Measurements from ENCODE around the gene TGFBR2.

Gene TGFBR2

DNA sequence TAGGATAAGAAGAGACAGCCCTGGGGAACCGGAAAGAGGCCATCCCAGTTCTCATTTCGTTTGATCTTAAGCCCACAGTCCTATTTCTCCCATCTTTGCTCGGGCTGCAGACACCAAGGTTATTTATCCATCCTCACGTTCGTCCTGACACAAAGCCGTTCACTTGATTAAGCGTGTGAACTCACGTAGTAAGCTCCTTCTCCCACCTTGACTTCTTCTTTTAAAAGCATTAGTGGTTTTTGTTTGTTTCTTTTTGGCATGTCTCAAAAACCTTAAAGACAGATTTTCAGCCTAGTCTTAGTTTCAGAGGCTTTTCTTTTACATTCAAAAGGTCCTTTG is 70.9 kb downstream of the TGFBR2 start:
- no peak overlapping the region for H3K4me3 ChIP-seq (ENCODE audit: low read length)
- H3K4me1 ChIP-seq (ENCODE audit: control insufficient read depth, insufficient read depth, low read length), result no peaks in the 10 kb centered on the region
- H3K9ac ChIP-seq (ENCODE audit: low read length), result no peak overlapping the region
- no peaks in the 10 kb centered on the region for H3K27me3 ChIP-seq (ENCODE audit: control insufficient read depth, insufficient read depth, low read length)
- peaks cover 9% of the 10 kb centered on the region for H3K36me3 ChIP-seq (ENCODE audit: control insufficient read depth, insufficient read depth, low read length)
- H3K9me3 ChIP-seq (ENCODE audit: control insufficient read depth, low read length), result no peaks in the 10 kb centered on the region

DNA sequence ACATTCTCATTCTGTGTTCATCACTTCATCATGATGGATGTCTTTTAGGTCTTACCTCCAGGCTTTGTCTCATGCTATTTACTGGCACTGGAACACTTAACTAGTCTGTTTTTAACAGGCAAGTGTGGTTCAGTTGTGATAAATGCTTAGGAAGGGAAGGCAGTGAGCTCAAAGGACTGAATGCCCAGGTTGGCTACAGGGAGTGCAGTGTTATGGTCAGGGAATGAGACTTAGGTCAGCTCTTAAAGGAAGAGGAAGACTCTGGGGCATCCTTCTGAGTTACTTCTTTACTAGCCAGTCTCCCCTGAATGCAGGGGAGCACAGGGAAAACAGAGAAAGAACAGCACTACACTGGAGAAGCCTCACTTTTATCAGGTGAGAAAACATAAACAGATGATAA is 72.6 kb downstream of the TGFBR2 start:
- Histone ChIP-seq H3K9ac (ENCODE audit: low read length) (no peak overlapping the region), H3K9me3 (ENCODE audit: control insufficient read depth, low read length) (no peaks in the 10 kb centered on the region), H3K4me3 (ENCODE audit: low read length) (no peak overlapping the region), H3K27me3 (ENCODE audit: control insufficient read depth, insufficient read depth, low read length) (no peaks in the 10 kb centered on the region), H3K36me3 (ENCODE audit: control insufficient read depth, insufficient read depth, low read length) (peaks cover 7% of the 10 kb centered on the region), H3K4me1 (ENCODE audit: control insufficient read depth, insufficient read depth, low read length) (no peaks in the 10 kb centered on the region)

DNA sequence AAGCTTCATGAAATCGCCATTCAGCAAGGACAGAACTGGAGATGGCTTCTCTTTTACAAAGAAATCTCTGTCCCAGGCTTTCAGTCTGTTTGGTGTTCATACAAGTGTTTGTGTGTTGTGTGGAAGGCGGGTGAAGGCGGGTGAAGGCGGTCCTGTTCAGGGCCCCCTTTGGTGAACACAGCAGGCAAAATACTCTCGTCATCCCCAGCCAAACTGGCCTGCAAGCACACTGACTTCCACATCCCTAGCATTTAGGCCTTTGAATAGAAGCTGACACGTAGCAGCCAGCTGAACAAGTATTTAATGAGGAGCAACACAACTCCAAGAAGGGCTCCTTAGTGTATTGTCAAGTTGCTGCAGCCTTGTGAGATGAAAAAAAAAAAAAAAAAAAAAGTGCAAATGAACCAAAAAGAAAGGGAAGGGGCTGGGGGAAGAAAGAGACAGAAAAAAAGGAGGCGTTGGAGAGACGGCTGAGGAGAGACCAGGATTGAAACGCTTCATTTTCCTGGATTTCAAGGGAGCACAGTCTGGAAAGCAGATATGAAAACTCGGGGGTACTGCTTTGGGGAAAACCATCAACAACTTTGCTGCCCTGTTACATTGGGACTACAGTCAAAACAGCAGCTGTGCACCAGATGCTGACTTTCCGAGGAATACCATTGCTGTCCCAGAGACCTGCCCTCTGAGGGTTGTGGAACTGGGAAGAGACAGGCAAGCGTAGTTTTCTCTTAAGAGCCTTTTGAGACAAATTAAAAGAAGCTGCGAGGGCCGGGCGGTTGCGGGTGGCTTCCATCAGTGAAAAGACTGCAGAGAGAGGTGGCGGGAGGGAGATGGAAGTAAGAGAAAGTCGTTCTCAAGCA is 74.6 kb downstream of the TGFBR2 start:
- Histone ChIP-seq H3K27me3 (ENCODE audit: control insufficient read depth, insufficient read depth, low read length) (no peaks in the 10 kb centered on the region), H3K9ac (ENCODE audit: low read length) (no peak overlapping the region), H3K4me1 (ENCODE audit: control insufficient read depth, insufficient read depth, low read length) (peaks cover 7% of the 10 kb centered on the region), H3K4me3 (ENCODE audit: low read length) (no peak overlapping the region), H3K9me3 (ENCODE audit: control insufficient read depth, low read length) (no peaks in the 10 kb centered on the region), H3K36me3 (ENCODE audit: control insufficient read depth, insufficient read depth, low read length) (peaks cover 5% of the 10 kb centered on the region)

DNA sequence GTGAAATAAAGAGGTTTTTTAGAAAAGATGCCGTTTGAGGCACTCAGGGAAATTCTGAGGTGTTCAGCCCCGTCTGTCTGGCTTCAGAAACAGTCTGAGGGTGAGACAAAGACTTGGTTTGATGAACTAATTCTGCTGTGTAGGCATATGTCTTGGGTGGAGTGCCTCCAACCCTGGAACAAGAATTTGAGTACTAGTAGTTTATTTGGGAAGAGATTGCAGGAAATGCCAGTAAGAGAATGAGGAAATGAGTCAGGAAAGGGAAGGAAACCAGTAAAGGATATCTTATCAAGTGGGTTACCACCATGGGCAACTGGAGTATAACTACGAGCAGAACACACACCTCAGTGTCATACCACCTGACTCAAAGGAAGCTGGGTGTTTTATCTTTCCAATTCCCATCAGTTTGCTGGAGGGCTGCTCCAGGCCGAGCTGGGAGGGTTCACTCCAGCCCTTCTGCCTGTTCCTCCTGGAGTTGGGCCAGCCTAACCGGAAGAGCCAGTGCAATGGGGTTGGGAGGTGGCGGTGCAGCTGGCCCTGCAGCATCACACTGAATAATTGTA is 75.3 kb downstream of the TGFBR2 start:
- no peaks in the 10 kb centered on the region for H3K27me3 ChIP-seq (ENCODE audit: control insufficient read depth, insufficient read depth, low read length)
- no peak overlapping the region for H3K9ac ChIP-seq (ENCODE audit: low read length)
- H3K4me1 ChIP-seq (ENCODE audit: control insufficient read depth, insufficient read depth, low read length), result peaks cover 7% of the 10 kb centered on the region
- no peak overlapping the region for H3K4me3 ChIP-seq (ENCODE audit: low read length)
- peaks cover 5% of the 10 kb centered on the region for H3K36me3 ChIP-seq (ENCODE audit: control insufficient read depth, insufficient read depth, low read length)
- no peaks in the 10 kb centered on the region for H3K9me3 ChIP-seq (ENCODE audit: control insufficient read depth, low read length)

DNA sequence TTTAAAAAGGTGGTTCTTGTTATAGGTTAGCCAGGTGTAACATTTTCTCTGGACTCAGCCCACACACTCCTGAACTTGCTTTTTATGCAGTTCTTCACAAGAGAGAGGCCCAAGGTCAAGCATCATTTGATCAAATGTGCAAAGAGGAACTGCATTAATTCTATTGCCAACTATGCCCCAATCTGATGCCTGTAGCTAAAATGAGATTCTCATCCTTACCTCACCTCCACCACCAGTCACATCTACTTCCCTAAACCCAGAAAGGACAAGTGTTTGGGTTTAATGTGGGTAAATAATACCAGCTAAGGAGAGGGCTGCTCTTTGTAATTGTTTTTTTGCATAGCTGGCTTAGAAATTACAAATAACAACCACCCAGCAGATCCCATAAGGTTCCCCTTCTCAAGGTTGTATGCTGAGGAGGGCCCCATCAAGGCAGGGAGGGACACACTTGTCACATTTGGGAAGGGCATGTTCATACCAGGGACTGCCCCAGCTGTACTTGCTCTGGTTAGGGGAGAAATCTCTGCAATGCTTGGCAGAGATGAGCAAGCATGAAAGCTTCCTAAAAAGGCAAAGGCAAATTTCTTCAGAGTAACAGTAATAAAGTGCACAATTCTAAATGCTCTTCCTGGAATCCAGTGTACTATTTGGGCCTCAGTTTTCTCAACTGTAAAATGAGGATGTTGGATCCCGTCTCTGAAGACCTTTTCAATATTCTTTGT is 76.2 kb downstream of the TGFBR2 start:
- Histone ChIP-seq H3K9ac (ENCODE audit: low read length) (no peak overlapping the region), H3K4me3 (ENCODE audit: low read length) (no peak overlapping the region), H3K27me3 (ENCODE audit: control insufficient read depth, insufficient read depth, low read length) (no peaks in the 10 kb centered on the region), H3K36me3 (ENCODE audit: control insufficient read depth, insufficient read depth, low read length) (peaks cover 2% of the 10 kb centered on the region), H3K4me1 (ENCODE audit: control insufficient read depth, insufficient read depth, low read length) (peaks cover 10% of the 10 kb centered on the region), H3K9me3 (ENCODE audit: control insufficient read depth, low read length) (no peaks in the 10 kb centered on the region)

DNA sequence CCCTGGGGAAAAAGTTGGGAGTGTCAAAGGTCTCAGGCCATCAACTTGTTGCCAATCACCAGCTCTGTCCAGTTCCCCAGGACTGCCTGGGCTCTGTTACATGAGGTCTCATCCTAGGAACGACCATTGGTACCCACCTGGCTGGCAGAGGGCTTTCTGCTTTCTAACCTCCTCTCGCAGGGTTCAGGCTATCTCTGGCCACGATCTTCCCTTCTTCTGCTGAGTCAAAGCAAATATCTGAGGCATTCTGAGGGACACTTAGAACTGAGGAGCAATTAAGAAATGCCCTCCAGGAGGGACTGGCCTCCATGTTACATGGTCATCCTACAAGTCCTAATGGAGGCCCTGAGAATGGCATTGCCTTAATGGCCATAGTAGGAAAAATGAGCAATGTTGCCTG is 77.4 kb downstream of the TGFBR2 start:
- Histone ChIP-seq H3K9me3 (ENCODE audit: control insufficient read depth, low read length) (no peaks in the 10 kb centered on the region), H3K9ac (ENCODE audit: low read length) (no peak overlapping the region), H3K27me3 (ENCODE audit: control insufficient read depth, insufficient read depth, low read length) (no peaks in the 10 kb centered on the region), H3K4me3 (ENCODE audit: low read length) (no peak overlapping the region), H3K36me3 (ENCODE audit: control insufficient read depth, insufficient read depth, low read length) (no peaks in the 10 kb centered on the region), H3K4me1 (ENCODE audit: control insufficient read depth, insufficient read depth, low read length) (peaks cover 21% of the 10 kb centered on the region)

DNA sequence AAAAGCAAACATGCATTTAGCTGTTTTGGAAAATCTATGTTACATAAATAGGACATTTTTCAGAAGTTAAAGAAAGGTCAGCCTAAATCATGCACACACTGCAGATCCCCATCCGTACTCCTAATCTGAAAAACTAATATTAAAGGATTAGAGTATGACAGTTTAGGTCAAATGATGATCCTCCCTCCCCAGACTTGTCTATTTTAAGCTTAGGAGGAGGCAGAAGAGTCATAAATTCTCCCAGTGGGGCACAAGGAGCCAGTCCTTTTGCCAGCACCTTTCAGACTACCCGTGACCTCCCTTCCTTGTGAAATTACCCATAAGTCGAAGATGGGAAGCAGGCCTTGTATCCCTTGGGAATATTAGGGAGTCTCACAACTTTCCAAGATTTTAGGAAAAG is 78.0 kb downstream of the TGFBR2 start:
- H3K9ac ChIP-seq (ENCODE audit: low read length), result no peak overlapping the region
- H3K4me3 ChIP-seq (ENCODE audit: low read length), result no peak overlapping the region
- no peaks in the 10 kb centered on the region for H3K27me3 ChIP-seq (ENCODE audit: control insufficient read depth, insufficient read depth, low read length)
- peaks cover 27% of the 10 kb centered on the region for H3K4me1 ChIP-seq (ENCODE audit: control insufficient read depth, insufficient read depth, low read length)
- no peaks in the 10 kb centered on the region for H3K9me3 ChIP-seq (ENCODE audit: control insufficient read depth, low read length)
- no peaks in the 10 kb centered on the region for H3K36me3 ChIP-seq (ENCODE audit: control insufficient read depth, insufficient read depth, low read length)

DNA sequence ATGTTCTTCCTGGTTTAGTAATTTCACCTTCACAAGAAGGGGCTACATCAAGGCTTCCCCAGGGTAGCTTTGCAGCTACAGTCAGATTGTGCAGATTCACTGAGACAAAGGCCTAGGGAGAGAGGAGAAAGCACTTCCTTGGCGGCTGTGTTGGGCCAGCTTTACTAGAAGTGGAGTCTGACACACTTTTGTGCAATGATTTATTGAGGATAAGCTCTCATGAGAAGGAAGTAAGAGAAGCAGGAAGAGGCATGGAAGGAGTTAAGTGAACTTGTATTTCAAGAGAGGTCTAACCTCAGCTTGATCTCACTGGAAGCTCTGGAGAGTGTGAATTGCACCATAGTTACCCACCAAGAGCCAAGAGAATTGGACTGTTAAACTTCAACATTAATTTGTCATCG is 78.9 kb downstream of the TGFBR2 start:
- H3K4me3 ChIP-seq (ENCODE audit: low read length), result no peak overlapping the region
- H3K4me1 ChIP-seq (ENCODE audit: control insufficient read depth, insufficient read depth, low read length), result peaks cover 35% of the 10 kb centered on the region
- no peaks in the 10 kb centered on the region for H3K36me3 ChIP-seq (ENCODE audit: control insufficient read depth, insufficient read depth, low read length)
- H3K9me3 ChIP-seq (ENCODE audit: control insufficient read depth, low read length), result no peaks in the 10 kb centered on the region
- H3K9ac ChIP-seq (ENCODE audit: low read length), result no peak overlapping the region
- H3K27me3 ChIP-seq (ENCODE audit: control insufficient read depth, insufficient read depth, low read length), result no peaks in the 10 kb centered on the region

DNA sequence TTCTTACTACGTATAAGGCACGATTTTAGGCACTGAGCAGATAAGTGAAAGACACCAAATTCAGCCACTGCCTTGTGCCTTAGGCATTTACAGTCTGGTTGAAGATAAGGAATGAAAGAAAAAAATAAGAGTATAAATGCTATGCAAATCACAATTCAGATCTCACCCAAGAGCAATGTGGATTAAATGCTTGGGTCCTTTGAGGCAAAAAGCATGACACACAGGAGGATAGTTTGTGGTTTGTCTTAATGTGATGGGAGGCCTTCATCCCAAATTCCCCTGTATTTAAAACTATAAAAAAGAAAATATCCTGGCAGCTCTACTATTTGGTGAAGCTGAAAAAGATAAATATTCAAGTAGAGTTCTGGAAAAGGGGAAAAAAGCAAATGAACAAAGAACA is 79.8 kb downstream of the TGFBR2 start:
- Histone ChIP-seq H3K36me3 (ENCODE audit: control insufficient read depth, insufficient read depth, low read length) (no peaks in the 10 kb centered on the region), H3K4me3 (ENCODE audit: low read length) (no peak overlapping the region), H3K9ac (ENCODE audit: low read length) (no peak overlapping the region), H3K27me3 (ENCODE audit: control insufficient read depth, insufficient read depth, low read length) (no peaks in the 10 kb centered on the region), H3K9me3 (ENCODE audit: control insufficient read depth, low read length) (no peaks in the 10 kb centered on the region), H3K4me1 (ENCODE audit: control insufficient read depth, insufficient read depth, low read length) (peaks cover 35% of the 10 kb centered on the region)

DNA sequence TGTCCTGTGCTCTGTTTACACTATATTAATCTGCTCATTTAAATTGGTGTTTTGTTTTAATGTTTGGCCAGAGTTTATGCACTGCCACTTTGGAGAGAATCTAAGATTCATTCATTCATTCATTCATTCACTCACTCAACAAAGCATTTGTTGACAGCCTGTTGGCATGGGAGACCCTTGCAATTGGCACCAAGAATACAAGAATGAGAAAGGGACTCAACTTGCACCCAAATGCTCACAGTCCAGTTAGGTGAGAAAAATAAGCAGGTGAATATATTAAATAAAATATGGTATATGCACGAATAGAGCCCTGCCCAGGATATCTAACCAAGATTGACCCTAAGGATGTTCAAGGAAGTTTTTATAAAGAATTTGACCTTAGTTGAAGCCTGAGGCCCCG is 80.4 kb downstream of the TGFBR2 start:
- no peak overlapping the region for H3K4me3 ChIP-seq (ENCODE audit: low read length)
- no peak overlapping the region for H3K9ac ChIP-seq (ENCODE audit: low read length)
- H3K36me3 ChIP-seq (ENCODE audit: control insufficient read depth, insufficient read depth, low read length), result no peaks in the 10 kb centered on the region
- no peaks in the 10 kb centered on the region for H3K27me3 ChIP-seq (ENCODE audit: control insufficient read depth, insufficient read depth, low read length)
- no peaks in the 10 kb centered on the region for H3K9me3 ChIP-seq (ENCODE audit: control insufficient read depth, low read length)
- peaks cover 35% of the 10 kb centered on the region for H3K4me1 ChIP-seq (ENCODE audit: control insufficient read depth, insufficient read depth, low read length)

DNA sequence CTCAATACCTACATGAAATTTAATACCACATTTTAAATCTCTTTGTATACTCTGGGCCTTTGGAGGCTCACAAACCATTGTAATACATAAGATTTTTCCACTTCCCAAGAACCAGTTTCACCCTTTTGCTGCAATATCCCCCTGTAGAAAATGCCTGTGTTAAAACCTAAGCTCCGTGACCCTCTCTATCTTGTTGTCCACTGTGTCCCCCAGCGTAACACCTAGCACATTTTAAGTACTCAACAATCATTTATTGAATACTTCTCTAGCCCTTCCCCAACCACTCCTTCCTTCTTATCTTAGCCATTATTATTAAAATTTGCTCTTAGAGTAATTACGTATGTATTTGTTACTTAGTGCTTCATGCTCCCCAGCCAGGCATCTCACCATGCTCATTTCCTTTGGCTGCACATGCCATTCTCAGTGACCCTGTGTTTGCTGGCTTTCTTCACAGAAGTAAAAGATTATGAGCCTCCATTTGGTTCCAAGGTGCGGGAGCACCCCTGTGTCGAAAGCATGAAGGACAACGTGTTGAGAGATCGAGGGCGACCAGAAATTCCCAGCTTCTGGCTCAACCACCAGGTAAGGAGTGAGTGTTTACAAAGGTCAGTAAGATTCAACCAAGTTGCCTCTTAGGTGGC is 81.6 kb downstream of the TGFBR2 start:
- no peaks in the 10 kb centered on the region for H3K27me3 ChIP-seq (ENCODE audit: control insufficient read depth, insufficient read depth, low read length)
- no peaks in the 10 kb centered on the region for H3K9me3 ChIP-seq (ENCODE audit: control insufficient read depth, low read length)
- H3K4me3 ChIP-seq (ENCODE audit: low read length), result no peak overlapping the region
- H3K4me1 ChIP-seq (ENCODE audit: control insufficient read depth, insufficient read depth, low read length), result peaks cover 46% of the 10 kb centered on the region
- no peak overlapping the region for H3K9ac ChIP-seq (ENCODE audit: low read length)
- H3K36me3 ChIP-seq (ENCODE audit: control insufficient read depth, insufficient read depth, low read length), result no peaks in the 10 kb centered on the region
